ENCODE measurements around the gene DEPDC5.

DNA sequence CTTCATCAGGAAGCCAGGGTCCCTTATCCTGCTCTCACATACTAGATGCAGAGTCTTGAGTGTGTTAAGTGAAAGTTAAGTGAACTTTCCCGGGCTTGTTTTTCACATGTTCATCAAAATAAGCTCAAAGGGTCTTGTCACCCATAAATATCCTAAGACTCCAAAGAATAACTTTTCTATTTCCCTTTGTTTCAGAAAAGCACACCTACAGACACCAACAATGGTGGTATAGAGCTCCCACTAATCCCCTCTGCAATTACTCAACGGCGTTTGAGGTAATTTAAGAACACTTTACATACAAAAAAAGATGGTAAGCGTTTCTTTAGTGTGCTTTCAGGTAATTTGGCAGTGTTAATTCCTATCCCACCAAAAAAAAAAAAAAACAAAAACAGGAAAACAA, 6.4 kb upstream of the DEPDC5 start:
- TF ChIP-seq, protein P1, sequence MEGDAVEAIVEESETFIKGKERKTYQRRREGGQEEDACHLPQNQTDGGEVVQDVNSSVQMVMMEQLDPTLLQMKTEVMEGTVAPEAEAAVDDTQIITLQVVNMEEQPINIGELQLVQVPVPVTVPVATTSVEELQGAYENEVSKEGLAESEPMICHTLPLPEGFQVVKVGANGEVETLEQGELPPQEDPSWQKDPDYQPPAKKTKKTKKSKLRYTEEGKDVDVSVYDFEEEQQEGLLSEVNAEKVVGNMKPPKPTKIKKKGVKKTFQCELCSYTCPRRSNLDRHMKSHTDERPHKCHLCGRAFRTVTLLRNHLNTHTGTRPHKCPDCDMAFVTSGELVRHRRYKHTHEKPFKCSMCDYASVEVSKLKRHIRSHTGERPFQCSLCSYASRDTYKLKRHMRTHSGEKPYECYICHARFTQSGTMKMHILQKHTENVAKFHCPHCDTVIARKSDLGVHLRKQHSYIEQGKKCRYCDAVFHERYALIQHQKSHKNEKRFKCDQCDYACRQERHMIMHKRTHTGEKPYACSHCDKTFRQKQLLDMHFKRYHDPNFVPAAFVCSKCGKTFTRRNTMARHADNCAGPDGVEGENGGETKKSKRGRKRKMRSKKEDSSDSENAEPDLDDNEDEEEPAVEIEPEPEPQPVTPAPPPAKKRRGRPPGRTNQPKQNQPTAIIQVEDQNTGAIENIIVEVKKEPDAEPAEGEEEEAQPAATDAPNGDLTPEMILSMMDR (IDR thresholded peaks at IDR 0.05; ENCODE audit: insufficient read depth, low read depth, low read length) = no peak
- no peak for TF ChIP-seq EZH2 (IDR thresholded peaks at IDR 0.05; ENCODE audit: insufficient read depth, low read length)
